GM19351 (cell line): ENCODE measurements around the gene TTBK2.

Experiments
- ATAC-seq: cut with Tn5 transposase; IDR thresholded peaks from one replicate; pipeline ENCODE4 v1.9.1; 2021; ENCODE audit warnings: mild to moderate bottlenecking, moderate library complexity; ENCODE audit not compliant: unreplicated experiment

Gene TTBK2

DNA sequence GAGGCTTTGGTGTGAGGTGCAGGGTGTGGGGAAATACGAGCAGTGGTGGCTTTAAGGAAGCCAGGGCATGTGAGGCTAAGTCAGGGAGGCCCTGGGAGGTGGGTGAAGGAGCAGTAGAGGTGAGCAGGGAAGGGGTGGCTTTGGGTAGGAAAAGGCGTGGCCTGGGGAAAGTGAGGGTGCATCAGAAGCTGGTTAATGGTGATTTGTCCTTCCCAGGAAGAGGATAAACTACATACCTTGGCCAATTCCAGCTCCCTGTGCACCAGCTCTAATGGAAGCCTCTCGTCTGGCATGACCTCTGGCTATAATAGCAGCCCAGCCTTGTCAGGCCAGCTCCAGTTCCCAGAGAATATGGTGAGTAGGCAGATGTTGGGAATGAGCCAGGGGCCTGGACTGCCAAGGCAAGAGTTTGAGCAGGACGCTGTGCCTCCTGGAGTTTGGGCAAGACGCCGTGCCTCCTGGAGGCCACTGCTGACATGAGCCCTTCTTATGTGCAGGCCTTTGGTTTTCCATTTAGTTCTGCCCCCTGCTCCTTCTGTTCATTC lies 225.0 kb downstream of the TTBK2 start:
- no peak for ATAC-seq

DNA sequence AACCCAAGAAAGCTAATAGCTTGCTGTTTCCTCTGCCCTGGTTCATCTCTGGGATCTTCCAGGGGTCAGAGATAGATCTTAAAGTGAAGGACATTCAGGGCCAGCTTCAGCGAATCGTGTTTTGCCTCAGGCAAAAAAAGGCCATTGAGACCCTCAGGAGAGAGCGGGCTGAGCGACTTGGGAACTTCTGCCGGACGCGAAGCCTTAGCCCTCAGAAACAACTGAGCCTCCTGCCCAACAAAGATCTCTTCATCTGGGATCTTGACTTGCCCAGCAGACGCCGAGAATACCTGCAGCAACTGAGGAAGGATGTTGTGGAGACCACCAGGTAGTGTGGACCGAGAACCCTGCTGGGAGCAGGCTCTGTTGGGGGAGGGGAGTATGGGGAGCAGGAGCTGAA lies 226.2 kb downstream of the TTBK2 start:
- no peak for ATAC-seq

DNA sequence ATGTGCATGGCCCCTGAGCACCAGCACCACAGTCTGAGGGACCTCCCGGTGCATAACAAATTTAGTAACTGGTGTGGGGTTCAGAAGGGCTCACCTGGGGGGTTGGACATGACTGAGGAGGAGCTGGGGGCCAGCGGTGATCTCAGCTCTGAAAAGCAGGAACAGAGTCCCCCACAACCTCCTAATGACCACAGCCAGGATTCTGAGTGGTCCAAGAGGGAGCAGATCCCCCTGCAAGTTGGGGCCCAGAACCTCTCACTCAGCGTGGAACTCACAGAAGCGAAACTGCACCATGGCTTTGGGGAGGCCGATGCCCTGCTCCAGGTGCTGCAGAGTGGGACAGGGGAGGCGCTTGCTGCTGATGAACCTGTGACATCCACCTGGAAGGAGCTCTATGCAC lies 226.6 kb downstream of the TTBK2 start:
- no peak for ATAC-seq

DNA sequence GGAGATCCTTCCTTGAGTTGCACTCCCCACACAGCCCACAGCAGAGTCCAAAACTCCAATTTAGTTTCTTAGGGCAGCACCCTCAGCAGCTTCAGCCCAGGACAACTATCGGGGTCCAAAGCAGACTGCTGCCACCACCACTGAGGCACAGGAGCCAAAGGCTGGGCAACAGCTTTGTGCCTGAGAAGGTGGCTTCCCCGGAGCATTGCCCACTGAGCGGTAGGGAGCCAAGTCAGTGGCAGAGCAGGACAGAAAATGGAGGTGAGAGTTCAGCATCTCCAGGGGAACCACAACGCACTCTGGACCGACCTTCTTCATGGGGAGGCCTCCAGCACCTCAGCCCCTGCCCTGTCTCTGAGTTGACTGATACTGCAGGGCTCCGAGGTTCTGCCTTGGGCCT lies 227.1 kb downstream of the TTBK2 start:
- ATAC-seq = no peak

DNA sequence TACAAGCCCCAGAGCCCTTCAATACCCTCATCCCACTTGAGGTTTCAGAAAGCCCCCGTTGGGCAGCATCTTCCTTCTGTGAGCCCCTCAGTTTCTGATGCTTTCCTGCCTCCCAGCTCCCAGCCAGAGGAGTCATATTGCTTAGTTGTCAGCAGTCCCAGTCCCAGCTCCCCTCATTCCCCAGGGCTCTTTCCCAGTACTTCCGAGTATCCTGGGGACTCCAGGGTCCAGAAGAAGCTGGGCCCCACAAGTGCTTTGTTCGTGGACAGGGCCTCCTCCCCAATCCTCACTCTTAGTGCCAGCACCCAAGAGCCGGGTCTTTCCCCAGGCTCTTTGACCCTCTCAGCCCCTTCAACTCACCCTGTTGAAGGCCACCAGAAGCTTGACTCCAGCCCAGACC lies 227.6 kb downstream of the TTBK2 start:
- no peak for ATAC-seq

DNA sequence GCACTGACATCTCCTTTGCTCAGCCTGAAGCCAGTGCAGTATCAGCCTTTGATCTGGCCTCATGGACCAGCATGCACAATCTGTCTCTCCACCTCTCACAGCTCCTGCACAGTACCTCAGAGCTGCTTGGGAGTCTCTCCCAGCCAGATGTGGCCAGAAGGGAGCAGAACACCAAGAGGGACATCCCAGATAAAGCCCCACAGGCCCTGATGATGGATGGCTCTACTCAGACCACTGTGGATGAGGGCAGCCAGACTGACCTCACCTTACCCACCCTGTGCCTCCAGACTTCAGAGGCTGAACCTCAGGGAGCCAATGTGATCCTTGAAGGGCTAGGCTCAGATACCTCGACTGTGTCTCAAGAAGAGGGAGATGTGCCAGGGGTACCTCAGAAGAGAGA lies 228.0 kb downstream of the TTBK2 start:
- no peak for ATAC-seq

DNA sequence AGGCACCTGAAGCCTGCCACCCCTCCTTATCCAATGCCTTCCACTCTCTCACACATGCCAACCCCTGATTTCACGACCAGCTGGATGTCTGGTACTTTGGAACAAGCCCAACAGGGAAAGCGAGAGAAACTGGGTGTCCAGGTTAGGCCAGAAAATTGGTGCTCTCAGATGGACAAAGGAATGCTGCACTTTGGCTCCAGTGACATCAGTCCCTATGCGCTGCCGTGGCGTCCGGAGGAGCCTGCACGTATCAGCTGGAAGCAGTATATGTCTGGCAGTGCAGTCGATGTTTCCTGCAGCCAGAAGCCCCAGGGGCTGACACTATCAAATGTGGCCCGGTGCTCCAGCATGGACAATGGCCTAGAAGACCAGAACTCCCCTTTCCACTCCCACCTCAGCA lies 228.8 kb downstream of the TTBK2 start:
- ATAC-seq = no peak

DNA sequence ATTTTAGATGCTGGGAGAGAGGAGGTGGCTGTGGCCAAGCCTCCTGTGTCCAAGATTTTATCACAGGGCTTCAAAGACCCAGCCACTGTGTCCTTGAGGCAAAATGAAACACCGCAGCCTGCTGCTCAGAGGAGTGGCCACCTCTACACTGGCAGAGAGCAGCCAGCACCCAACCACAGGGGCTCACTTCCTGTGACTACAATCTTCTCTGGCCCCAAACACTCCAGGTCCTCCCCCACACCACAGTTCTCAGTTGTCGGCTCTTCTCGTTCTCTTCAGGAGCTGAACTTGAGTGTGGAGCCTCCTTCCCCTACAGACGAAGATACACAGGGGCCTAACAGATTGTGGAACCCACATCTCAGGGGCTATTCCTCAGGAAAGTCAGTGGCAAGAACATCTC lies 229.3 kb downstream of the TTBK2 start:
- no peak for ATAC-seq
